SK-N-DZ (cell line): Measurements from ENCODE around the gene DIAPH2.
"Not testable (repeated sequence)": the region's sequence is repeated elsewhere in the genome, so short reads cannot be mapped to it uniquely, and the experiment has no call there.

Source experiments
- DNase-seq: peaks from one replicate; pipeline ENCODE4 v3.0.0-alpha.2; 2015; ENCODE audit warnings: low spot score

Gene DIAPH2

GRCh38 chrX:96715481-96715880, 30.8 kb downstream of the DIAPH2 start:
- DNase-seq: no peak

GRCh38 chrX:96719161-96719875, 34.7 kb downstream of the DIAPH2 start:
- no peak for DNase-seq

DNA sequence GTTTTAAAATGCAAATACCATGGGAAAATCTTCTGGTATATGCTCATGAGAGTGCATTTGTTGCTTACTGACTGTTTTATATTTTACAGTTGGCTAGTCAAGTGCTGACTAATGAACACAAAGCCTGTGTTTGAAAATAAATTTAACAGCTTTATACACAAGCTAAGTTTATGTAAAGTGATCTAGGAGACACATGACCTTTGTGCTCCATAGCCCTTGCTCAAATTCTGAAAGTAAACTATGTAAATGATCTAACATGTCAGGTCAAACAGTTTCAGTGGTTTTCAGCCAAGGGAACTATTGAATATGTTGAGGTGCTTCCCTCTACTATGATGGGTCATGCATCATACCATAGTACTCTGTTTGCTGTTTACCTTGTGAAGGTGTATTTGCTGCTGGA, 36.7 kb downstream of the DIAPH2 start:
- DNase-seq: no peak

- no peak for DNase-seq
These were observed 38.1 kb downstream of the DIAPH2 start for GRCh38 chrX:96722781-96723180.

DNA sequence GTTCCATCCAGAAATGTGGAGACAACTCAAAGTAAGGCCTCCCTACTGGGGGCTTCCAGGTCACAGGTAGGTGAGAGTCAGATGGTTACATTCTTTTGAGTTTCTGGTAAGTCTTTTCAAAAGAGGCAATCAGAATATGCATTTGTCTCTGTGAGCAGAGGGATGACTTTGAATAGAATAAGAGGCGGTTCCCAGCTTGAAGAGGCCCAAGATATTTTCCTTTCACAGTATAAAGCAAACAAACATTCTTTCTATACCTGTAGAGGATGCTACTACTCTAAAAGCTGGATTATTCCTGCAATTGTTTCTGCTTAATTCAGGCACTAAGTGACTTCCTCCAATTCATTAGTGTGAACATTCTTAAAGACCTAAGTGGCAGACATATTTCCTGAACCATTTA, 44.4 kb downstream of the DIAPH2 start:
- DNase-seq: no peak

- DNase-seq: no peak
These were observed 45.4 kb downstream of the DIAPH2 start for GRCh38 chrX:96729868-96730643.

DNA sequence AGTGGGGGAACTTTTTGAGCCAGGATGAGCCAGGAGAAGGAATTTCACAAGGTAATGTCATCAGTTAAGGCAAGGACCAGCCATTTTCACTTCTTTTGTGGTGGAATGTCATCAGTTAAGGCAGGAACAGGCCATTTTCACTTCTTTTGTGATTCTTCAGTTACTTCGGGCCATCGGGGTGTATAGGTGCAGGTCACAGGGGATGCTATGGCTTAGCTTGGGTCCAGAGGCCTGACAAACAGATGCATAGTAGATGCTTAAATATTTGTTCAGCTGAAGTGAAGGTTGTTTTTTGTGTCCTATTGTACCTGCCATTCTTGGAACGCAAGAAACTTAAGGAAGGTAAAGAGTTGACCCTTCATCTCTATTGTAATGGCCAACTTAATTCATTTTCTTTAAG, 46.4 kb downstream of the DIAPH2 start:
- DNase-seq: not testable (repeated sequence)

GRCh38 chrX:96743367-96744073, 58.9 kb downstream of the DIAPH2 start:
- no peak for DNase-seq

- no peak for DNase-seq
These were observed 68.1 kb downstream of the DIAPH2 start for GRCh38 chrX:96752781-96753180.

DNA sequence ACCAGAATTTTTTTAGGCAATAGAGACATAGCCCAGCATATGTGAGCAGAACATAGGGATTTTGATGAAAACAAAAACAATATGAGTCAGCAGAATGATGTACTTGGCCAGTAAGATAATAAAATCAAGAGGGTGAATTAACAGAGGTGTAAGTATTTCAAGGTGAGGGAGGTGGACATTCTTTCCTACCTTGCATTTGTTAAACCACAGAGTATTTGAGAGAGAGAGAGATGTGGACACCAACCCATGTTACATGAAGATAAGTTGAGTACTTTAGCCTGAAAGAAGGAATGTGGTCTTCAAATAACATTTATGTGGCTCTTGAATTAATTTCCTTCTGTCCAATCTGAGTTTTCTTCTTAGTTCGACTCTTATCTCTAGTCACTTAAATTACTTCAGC, 68.6 kb downstream of the DIAPH2 start:
- no peak for DNase-seq

DNA sequence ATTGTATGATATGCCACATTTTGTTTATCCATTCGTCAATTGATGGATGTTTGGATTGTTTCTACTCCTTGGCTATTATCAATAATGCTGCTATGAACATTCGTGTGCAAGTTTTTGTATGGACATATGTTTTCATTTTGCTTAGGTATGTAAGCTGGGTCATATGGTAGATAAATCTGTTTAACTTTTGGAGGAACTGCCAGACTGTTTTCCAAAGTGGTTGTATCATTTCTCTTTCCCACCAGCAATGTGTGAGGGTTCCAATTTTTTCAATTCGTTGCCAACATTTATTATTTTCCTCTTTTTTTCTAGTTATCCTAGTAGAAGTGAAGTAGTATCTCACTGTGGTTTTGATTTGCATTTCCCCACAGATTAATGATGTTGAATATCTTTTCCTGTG, 71.8 kb downstream of the DIAPH2 start:
- DNase-seq: no peak

GRCh38 chrX:96761566-96761965, 76.9 kb downstream of the DIAPH2 start:
- DNase-seq: no peak

DNA sequence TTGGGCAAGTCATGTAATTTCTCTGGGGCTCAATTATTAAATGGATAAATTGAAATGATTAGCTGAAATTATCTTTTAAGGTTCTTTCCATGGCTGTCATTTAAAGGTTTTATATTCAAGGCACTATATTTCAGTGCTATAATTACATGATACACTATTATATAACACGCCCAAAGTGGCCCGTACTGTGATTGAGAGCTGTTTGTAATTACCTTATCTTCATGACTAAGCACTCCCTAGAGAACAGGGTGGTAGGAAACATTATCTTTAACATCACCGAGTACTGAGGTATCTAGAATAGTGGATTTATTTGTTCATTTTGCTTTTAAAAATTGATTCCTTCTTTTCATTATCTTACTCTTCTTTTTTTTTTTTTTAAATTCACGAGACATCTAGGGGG, 79.0 kb downstream of the DIAPH2 start:
- no peak for DNase-seq

GRCh38 chrX:96764864-96765263, 80.2 kb downstream of the DIAPH2 start:
- no peak for DNase-seq

DNA sequence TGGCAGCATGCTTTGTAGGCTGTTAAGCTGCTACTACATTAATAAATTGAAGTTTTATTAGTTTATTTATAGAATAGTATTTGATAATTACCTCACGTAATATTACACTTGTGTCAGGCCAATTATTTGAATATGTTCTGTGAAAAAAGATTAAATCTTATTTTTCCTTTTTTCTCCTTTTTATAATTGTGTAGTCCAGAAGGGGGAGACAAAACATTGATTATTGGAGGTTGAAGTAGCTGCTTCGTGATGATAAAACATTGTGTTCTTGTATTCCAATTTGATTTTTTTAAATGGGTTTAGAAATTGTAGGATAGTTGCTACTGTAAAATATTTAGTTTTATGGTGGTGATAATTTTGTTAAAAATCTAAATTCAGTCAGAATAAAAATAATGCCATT, 85.7 kb downstream of the DIAPH2 start:
- DNase-seq: peak; percentile 3

DNA sequence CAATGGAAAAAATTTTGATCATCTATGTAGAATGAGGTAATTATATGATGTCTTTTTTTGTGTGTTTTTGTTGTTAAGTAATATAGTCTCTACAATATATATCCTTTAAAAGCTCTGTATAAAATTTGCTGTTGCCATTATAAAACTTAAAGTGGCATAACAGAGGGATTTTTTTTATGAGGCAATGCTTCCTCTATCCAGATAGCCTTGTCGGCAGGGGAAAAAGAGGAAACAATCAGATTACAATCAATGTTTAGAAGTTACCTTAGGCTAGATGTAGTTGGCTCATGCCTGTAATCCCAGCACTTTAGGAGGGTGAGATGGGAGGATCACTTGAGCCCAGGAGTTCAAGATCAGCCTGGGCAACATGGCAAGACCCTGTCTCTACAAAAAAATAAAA, 86.8 kb downstream of the DIAPH2 start:
- no peak for DNase-seq

- no peak for DNase-seq
These were observed 89.5 kb downstream of the DIAPH2 start for GRCh38 chrX:96774116-96774515.

DNA sequence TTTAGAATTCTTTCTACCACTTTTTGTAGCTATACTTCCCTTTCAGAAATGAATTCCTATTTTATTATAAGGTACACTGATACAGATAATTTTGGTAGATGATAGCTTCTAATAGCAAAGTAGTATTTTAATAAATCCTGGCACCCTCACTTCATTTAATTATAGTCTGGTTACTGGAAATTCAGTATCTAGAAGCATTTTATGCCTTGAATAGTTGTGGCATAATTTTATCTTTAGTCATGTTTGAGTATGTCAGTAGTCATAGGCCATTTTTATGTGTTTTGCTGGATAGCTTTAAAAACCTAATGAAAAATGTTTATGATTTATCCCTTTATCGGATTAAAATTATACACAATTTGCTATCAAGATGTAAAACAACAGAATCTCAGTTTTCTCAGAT, 92.3 kb downstream of the DIAPH2 start:
- DNase-seq: no peak

- DNase-seq: no peak
These were observed 106.9 kb downstream of the DIAPH2 start for GRCh38 chrX:96791559-96791958.

- DNase-seq: no peak
These were observed 107.4 kb downstream of the DIAPH2 start for GRCh38 chrX:96792047-96792446.

GRCh38 chrX:96798982-96799381, 114.3 kb downstream of the DIAPH2 start:
- no peak for DNase-seq

DNA sequence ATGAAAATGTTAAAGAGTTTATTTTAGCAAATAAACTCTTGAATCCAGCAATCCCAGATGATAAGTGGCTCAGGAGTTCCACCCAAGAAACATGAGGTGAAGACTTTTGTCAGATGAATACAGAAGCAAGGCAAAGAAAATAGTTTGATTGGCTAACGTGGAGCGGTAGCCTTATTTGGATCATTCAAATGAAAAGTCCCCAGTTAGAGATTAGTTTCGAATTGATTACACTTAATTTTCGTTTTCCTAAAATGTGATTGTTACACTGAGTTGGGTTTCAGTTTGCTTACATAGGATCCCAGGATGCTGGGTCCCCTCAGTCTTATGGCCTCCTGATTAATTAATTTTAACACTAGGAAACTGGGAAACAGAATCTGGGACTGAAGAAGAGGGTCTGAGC, 122.7 kb downstream of the DIAPH2 start:
- no peak for DNase-seq

DNA sequence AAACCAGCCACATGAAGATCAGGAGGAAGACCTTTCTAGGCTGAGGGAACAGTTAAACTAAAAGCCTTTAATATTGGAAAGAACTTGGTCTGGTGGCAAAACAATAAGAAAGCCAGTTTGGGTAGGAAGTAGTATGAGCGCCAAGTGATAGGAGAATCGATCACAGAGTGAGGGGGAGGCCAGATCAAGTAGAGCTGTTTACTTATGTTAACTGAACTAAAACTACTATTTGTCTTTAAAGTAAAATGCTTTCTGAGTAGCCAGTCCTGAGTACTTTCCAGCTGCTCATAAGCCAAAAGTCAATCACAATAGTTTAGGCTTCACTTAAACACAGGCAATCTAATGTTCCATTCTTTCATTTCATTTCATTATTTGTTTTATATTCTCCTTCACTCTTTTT, 136.3 kb downstream of the DIAPH2 start:
- DNase-seq: no peak
